Right forelimb (tissue), 1 donor: ENCODE measurements around the gene CELF2.
"Not testable (repeated sequence)": the region's sequence is repeated elsewhere in the genome, so short reads cannot be mapped to it uniquely, and the experiment has no call there.

Experiments used
- DNase-seq: peaks from one replicate; pipeline ENCODE4 v3.0.0-alpha.2; 2018

The CELF2 gene

GRCh38 chr10:11335881-11336430 is 318.3 kb downstream of the CELF2 start:
- no peak for DNase-seq

GRCh38 chr10:11336722-11337162 is 319.1 kb downstream of the CELF2 start:
- no peak for DNase-seq

GRCh38 chr10:11337516-11337915 is 319.8 kb downstream of the CELF2 start:
- no peak for DNase-seq

- peak; percentile 36 for DNase-seq
These were observed 320.6 kb downstream of the CELF2 start for GRCh38 chr10:11338160-11338844.

GRCh38 chr10:11339013-11339412 is 321.3 kb downstream of the CELF2 start:
- no peak for DNase-seq

- no peak for DNase-seq
These were observed 322.0 kb downstream of the CELF2 start for GRCh38 chr10:11339660-11340059.

- no peak for DNase-seq
These were observed 323.8 kb downstream of the CELF2 start for GRCh38 chr10:11341283-11341960.

GRCh38 chr10:11344081-11344480 is 326.4 kb downstream of the CELF2 start:
- DNase-seq = peak; percentile 32

- DNase-seq = peak; percentile 19
These were observed 326.9 kb downstream of the CELF2 start for GRCh38 chr10:11344550-11344949.

GRCh38 chr10:11345224-11346054 is 327.8 kb downstream of the CELF2 start:
- DNase-seq = peak; percentile 42

- DNase-seq = peak; percentile 2
These were observed 329.9 kb downstream of the CELF2 start for GRCh38 chr10:11347580-11347979.

GRCh38 chr10:11351801-11352200 is 334.1 kb downstream of the CELF2 start:
- DNase-seq = no peak

GRCh38 chr10:11353006-11353896 is 335.6 kb downstream of the CELF2 start:
- DNase-seq = no peak

- no peak for DNase-seq
These were observed 337.2 kb downstream of the CELF2 start for GRCh38 chr10:11354823-11355222.

- DNase-seq = no peak
These were observed 337.9 kb downstream of the CELF2 start for GRCh38 chr10:11355592-11355991.

- DNase-seq = no peak
These were observed 339.8 kb downstream of the CELF2 start for GRCh38 chr10:11357439-11357838.

- no peak for DNase-seq
These were observed 340.3 kb downstream of the CELF2 start for GRCh38 chr10:11358011-11358410.

- no peak for DNase-seq
These were observed 341.4 kb downstream of the CELF2 start for GRCh38 chr10:11358923-11359575.

GRCh38 chr10:11359869-11360268 is 342.2 kb downstream of the CELF2 start:
- no peak for DNase-seq

- DNase-seq = no peak
These were observed 345.8 kb downstream of the CELF2 start for GRCh38 chr10:11363497-11363896.

- DNase-seq = no peak
These were observed 346.6 kb downstream of the CELF2 start for GRCh38 chr10:11364241-11364640.

GRCh38 chr10:11366889-11367288 is 349.2 kb downstream of the CELF2 start:
- DNase-seq = not testable (repeated sequence)
